Spleen (tissue), 11 donors: ENCODE data around the gene WNT11. TPM values are rescaled to one million over a fixed set of nuclear protein-coding genes. Genes with fewer than 3 reads are reported as not detected.

Experiments
- DNase-seq: peaks from one replicate; pipeline ENCODE4 v3.0.0-alpha.2; 2020
- H3K27ac ChIP-seq, 8 donors: fragments of 200-600 bp; sonication (generic) in 7 of 8; 1 replicate in 4 of 8; 2 replicates in 4 of 8; pipeline versions ENCODE4 v1.5.0 to v1.8.0; 2016 to 2021; ENCODE audit warnings: inconsistent platforms in 4 of 8, mild to moderate bottlenecking in 4 of 8, moderate library complexity in 1 of 8
- H3K27me3 ChIP-seq, 7 donors: fragments of 200-600 bp; sonication (generic) in 6 of 7; replicated peaks in 1 of 7; 1 replicate in 4 of 7; 2 replicates in 3 of 7; pipeline versions ENCODE4 v1.5.0 to v1.8.0; 2016 to 2021; ENCODE audit warnings: inconsistent platforms in 3 of 7, mild to moderate bottlenecking in 1 of 7
- H3K36me3 ChIP-seq, 6 donors: fragments of 200-600 bp; sonication (generic) in 5 of 6; 1 replicate in 4 of 6; 2 replicates in 2 of 6; pipeline versions ENCODE4 v1.5.0 to v1.8.0; 2016 to 2021; ENCODE audit warnings: inconsistent platforms in 2 of 6
- H3K4me1 ChIP-seq, 6 donors: fragments of 200-600 bp; sonication (generic) in 5 of 6; 1 replicate in 3 of 6; 2 replicates in 3 of 6; pipeline versions ENCODE4 v1.5.0 to v1.8.0; 2016 to 2021; ENCODE audit warnings: inconsistent platforms in 3 of 6
- H3K4me3 ChIP-seq, 8 donors: fragments of 200-600 bp; sonication (generic) in 7 of 8; 1 replicate in 4 of 8; 2 replicates in 4 of 8; pipeline versions ENCODE4 v1.5.0 to v1.8.0; 2016 to 2021; ENCODE audit warnings: inconsistent platforms in 4 of 8, mild to moderate bottlenecking in 4 of 8, moderate library complexity in 2 of 8
- H3K9me3 ChIP-seq, 8 donors: fragments of 200-600 bp; sonication (generic) in 7 of 8; 1 replicate in 4 of 8; 2 replicates in 4 of 8; pipeline versions ENCODE4 v1.5.0 to v1.8.0; 2016 to 2021; ENCODE audit warnings: inconsistent platforms in 4 of 8
- POLR2A ChIP-seq, 3 donors: fragments of 450-650 bp; IDR thresholded peaks; one replicate each; pipeline ENCODE4 v1.5.1; 2017; ENCODE audit warnings: antibody characterized with exemption in 3 of 3, mild to moderate bottlenecking in 1 of 3
- POLR2AphosphoS5 ChIP-seq, 3 donors: sonication (generic); formaldehyde crosslinking; IDR thresholded peaks; one replicate each; pipeline ENCODE4 v1.5.1; 2017; ENCODE audit warnings: antibody characterized with exemption in 3 of 3
- WGBS, 5 donors: extraction: QIAGEN DNeasy Blood & Tissue Kit in 3 of 5; methylation state at CpG; one replicate each; pipeline versions ENCODE4 v1.1.5 to v1.1.7; 2013 to 2018; 5-methylcytosine and 5-hydroxymethylcytosine counted together
- intact Hi-C: fragments of 100-400 bp; cut with DNase I; formaldehyde crosslinking; loops from one replicate; pipeline ENCODE4 v1.15.0; 2023; ENCODE audit warnings: low total_unique reads
- polyA plus RNA-seq, 3 donors: library from polyadenylated mRNA; stranded (reverse); fragments of 200-250 nt; gene quantifications; one replicate each; pipeline ENCODE4 v1.2.1, GENCODE V29; 2013
- total RNA-seq, 7 donors: library from RNA; depleted of rRNA in 3 of 7; stranded (reverse); fragments of >200 nt in 3 of 7; fragmentation: NEBNext Ultra II Directional in 4 of 7; extraction: Animal tissue kit (Norgen Biotek cat#: 25700) in 4 of 7; gene quantifications; one replicate each; pipeline versions ENCODE4 v1.1.0 to v1.2.1, GENCODE V29; 2016 to 2021
- TF ChIP-seq, protein P1 (sequence below), 11 experiments: fragments of 200-600 bp in 7 of 11; fragments of 450-650 bp in 4 of 11; sonication (generic) in 4 of 11; IDR thresholded peaks in 8 of 11; conservative IDR thresholded peaks in 3 of 11; 1 replicate in 7 of 11; 2 replicates in 4 of 11; pipeline versions ENCODE4 v1.4.0 to v1.8.0; 2016 to 2021; ENCODE audit warnings: antibody characterized with exemption in 11 of 11, inconsistent platforms in 4 of 11, mild to moderate bottlenecking in 1 of 11
- donor health status: healthy with polysubstance abuse.
- donor health status: DM: no; HTN: no; CAD: no; lungs with moderate emphysema.
- donor health status: DM: no; HTN: no; CAD: no.
- donor health status: Bipolar disorder and iron deficiency.
- donor health status: healthy.
- donor health status: DM: no; HTN: no; CAD: no.
- donor health status: DM: yes; HTN: yes; CAD: no.

WNT11 gene
- total and polyA plus RNA-seq, 10 donors = 0.09 to 4.2 (median 1.6) TPM

DNA sequence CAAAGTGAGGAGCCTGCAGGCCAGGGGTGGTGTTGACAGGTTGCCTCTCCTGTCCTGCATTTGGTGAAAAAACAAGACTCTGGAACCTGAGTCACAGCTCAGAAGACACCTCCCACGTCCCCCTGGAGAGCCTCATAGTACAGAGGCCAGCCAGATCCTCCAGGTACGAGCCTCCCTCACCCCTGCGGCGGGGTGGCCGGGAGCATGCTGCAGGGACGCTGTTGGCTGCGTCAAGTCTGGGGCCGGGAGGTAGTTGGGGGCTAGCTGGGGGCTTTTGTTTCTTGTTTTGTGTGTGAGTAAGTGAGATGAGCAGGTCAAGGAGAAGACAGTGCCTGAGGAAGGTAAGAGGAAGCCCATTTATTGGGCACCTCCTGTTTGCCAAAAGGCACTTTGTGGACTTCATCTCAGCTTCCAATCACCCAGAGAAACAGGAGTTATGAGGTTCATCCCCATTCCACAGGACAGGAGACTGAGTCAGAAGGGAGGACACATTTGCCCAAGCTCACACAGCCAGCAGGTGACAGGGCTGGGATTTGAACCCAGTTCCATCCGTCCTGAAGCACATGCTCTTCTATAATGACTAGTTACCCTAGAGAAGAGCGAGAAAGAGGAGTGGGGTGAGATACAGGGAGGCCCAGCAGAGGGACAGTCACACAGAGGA lies 18.3 kb upstream of the WNT11 start:
- no peaks in the 10 kb centered on the region for H3K9me3 ChIP-seq
- H3K27ac ChIP-seq = no peak overlapping the region
- intact Hi-C loops = loop anchor here (10.0 kb wide), 1 partner anchor 460 kb away; no protein-coding TSS in a partner anchor
- H3K4me3 ChIP-seq = no peak overlapping the region
- 81 to 90% (median 86%) methylated on average over 10 of the region's 10 CpGs for WGBS, 5 donors
- no peaks in the 10 kb centered on the region for H3K27me3 ChIP-seq
- H3K36me3 ChIP-seq = no peaks in the 10 kb centered on the region
- no peak for DNase-seq
- peaks cover 0 to 6% (median 0%) of the 10 kb centered on the region in 6 donors for H3K4me1 ChIP-seq
- TF ChIP-seq POLR2AphosphoS5 (IDR thresholded peaks at IDR 0.05) = no peak
- no peak for TF ChIP-seq POLR2A (IDR thresholded peaks at IDR 0.05)

DNA sequence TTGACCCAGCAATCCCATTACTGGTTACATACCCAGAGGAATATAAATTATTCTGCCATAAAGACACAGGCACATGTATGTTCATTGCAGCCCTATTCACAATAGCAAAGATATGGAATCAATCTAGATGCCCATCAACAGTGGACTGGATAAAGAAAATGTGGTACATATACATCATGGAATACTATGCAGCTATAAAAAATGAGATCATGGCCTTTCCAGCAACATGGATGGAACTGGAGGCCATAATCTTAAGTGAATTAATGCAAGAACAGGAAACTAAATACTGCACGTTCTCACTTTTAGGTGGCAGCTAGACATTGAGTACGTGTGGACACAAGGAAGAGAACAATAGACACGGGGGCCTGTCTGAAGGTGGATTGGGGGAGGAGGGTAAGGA lies 15.1 kb upstream of the WNT11 start:
- Histone ChIP-seq H3K9me3 (no peaks in the 10 kb centered on the region), H3K36me3 (no peaks in the 10 kb centered on the region), H3K27ac (no peak overlapping the region), H3K4me1 (no peaks in the 10 kb centered on the region), H3K4me3 (no peak overlapping the region), H3K27me3 (no peaks in the 10 kb centered on the region)
- 76 to 88% (median 85%) methylated on average over 3 of the region's 3 CpGs for WGBS, 5 donors
- DNase-seq = no peak
- no peak for TF ChIP-seq POLR2AphosphoS5 (IDR thresholded peaks at IDR 0.05)
- TF ChIP-seq POLR2A (IDR thresholded peaks at IDR 0.05) = no peak
- TF ChIP-seq, protein P1, sequence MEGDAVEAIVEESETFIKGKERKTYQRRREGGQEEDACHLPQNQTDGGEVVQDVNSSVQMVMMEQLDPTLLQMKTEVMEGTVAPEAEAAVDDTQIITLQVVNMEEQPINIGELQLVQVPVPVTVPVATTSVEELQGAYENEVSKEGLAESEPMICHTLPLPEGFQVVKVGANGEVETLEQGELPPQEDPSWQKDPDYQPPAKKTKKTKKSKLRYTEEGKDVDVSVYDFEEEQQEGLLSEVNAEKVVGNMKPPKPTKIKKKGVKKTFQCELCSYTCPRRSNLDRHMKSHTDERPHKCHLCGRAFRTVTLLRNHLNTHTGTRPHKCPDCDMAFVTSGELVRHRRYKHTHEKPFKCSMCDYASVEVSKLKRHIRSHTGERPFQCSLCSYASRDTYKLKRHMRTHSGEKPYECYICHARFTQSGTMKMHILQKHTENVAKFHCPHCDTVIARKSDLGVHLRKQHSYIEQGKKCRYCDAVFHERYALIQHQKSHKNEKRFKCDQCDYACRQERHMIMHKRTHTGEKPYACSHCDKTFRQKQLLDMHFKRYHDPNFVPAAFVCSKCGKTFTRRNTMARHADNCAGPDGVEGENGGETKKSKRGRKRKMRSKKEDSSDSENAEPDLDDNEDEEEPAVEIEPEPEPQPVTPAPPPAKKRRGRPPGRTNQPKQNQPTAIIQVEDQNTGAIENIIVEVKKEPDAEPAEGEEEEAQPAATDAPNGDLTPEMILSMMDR (IDR thresholded peaks at IDR 0.05 in 8 of 11, conservative IDR thresholded peaks at IDR 0.05 in 3 of 11) = no peak
- intact Hi-C loops = loop anchor here (10.0 kb wide), 1 partner anchor 463 kb away; no protein-coding TSS in a partner anchor

GRCh38 chr11:76219243-76219642 lies 12.9 kb upstream of the WNT11 start:
- H3K36me3 ChIP-seq = no peaks in the 10 kb centered on the region
- 66 to 91% (median 87%) methylated on average over 1 to 3 of the region's 3 CpGs for WGBS, 5 donors
- intact Hi-C loops = no loop called here
- no peaks in the 10 kb centered on the region for H3K27me3 ChIP-seq
- H3K4me3 ChIP-seq = no peak overlapping the region
- H3K9me3 ChIP-seq = no peaks in the 10 kb centered on the region
- H3K4me1 ChIP-seq = no peaks in the 10 kb centered on the region
- no peak for TF ChIP-seq POLR2A (IDR thresholded peaks at IDR 0.05)
- no peak for TF ChIP-seq POLR2AphosphoS5 (IDR thresholded peaks at IDR 0.05)
- TF ChIP-seq, protein P1 (IDR thresholded peaks at IDR 0.05 in 8 of 11, conservative IDR thresholded peaks at IDR 0.05 in 3 of 11) = no peak
- no peak overlapping the region for H3K27ac ChIP-seq
- no peak for DNase-seq

DNA sequence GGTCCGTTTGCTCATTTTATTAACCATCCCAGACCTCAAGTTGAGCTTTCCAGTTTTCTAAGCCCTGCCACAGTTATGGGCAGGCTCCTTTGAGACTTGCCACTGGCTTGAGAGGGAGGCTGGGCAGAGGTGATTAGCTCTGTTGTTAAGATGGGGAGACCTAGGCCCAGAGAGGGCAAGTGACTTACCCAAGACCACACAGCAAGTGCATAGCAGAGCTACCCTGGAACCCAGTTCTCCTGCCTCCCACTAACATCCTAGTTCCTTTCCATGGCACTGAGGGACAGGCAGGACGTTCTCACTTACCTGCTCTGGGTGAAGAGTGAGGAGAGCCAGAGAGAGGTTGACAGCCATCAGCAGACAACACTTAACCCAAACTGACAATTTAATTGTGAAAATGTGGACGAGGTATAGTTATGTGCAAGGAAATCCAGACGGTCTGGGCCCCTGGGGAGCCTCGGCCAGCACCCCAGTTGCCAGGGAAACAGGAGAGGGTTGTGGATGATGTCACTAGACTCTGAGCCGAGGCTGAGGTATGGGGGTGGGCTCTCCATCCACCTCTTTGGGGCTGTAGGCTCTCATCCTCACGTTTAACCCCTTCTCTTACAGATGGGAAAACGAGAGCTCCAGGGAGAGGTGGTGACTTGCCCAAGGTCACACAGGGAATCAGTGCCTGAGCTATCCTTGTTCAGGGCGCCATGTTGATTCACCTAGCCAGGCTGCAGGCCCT lies 12.3 kb upstream of the WNT11 start:
- no peak for TF ChIP-seq POLR2A (IDR thresholded peaks at IDR 0.05)
- TF ChIP-seq, protein P1 (IDR thresholded peaks at IDR 0.05 in 8 of 11, conservative IDR thresholded peaks at IDR 0.05 in 3 of 11) = no peak
- no peak for TF ChIP-seq POLR2AphosphoS5 (IDR thresholded peaks at IDR 0.05)
- Histone ChIP-seq H3K27me3 (peaks cover 0 to under 1% (median 0%) of the 10 kb centered on the region in 7 donors), H3K4me1 (no peaks in the 10 kb centered on the region), H3K36me3 (no peaks in the 10 kb centered on the region), H3K27ac (no peak overlapping the region), H3K9me3 (no peaks in the 10 kb centered on the region), H3K4me3 (no peak overlapping the region)
- WGBS, 5 donors = 58 to 72% (median 64%) methylated on average over 9 of the region's 9 CpGs
- intact Hi-C loops = no loop called here
- DNase-seq = no peak
